Adrenal gland (tissue), 12 donors: ENCODE measurements around the gene CHD2. TPM values are rescaled to one million over a fixed set of nuclear protein-coding genes. Genes with fewer than 3 reads are reported as not detected.

Experiments used
- DNase-seq, 7 donors: peaks; one replicate each; pipeline ENCODE4 v3.0.0-alpha.2; 2019 to 2020
- H3K27ac ChIP-seq, 5 donors: fragments of 200-600 bp; sonication (generic) in 4 of 5; 1 replicate in 3 of 5; 2 replicates in 2 of 5; pipeline versions ENCODE4 v1.5.1 to v1.8.0; 2016 to 2020; ENCODE audit warnings: mild to moderate bottlenecking in 1 of 5
- H3K27me3 ChIP-seq: fragments of 200-600 bp; 2 replicates; pipeline ENCODE4 v1.8.0; 2021
- H3K36me3 ChIP-seq, 2 donors: fragments of 200-600 bp; replicated peaks in 1 of 2; 1 replicate in 1 of 2; 2 replicates in 1 of 2; pipeline versions ENCODE4 v1.5.1 to v1.8.0; 2018 to 2022
- H3K4me1 ChIP-seq, 2 donors: fragments of 200-600 bp; replicated peaks in 1 of 2; 1 replicate in 1 of 2; 2 replicates in 1 of 2; pipeline versions ENCODE4 v1.5.1 to v1.8.0; 2018 to 2021
- H3K4me3 ChIP-seq, 4 donors: fragments of 200-600 bp; sonication (generic) in 3 of 4; one replicate each; pipeline ENCODE4 v1.5.1; 2016 to 2018
- H3K9me3 ChIP-seq, 3 donors: fragments of 200-600 bp; sonication (generic) in 1 of 3; replicated peaks in 1 of 3; 1 replicate in 2 of 3; 2 replicates in 1 of 3; pipeline versions ENCODE4 v1.5.1 to v1.8.0; 2016 to 2021
- CTCF ChIP-seq, 6 experiments: fragments of 450-650 bp in 4 of 6; fragments of 200-600 bp in 2 of 6; sonication (generic) in 1 of 6; IDR thresholded peaks; 1 replicate in 5 of 6; 2 replicates in 1 of 6; pipeline versions ENCODE4 v1.5.1 to v1.8.0; 2016 to 2021; ENCODE audit warnings: antibody characterized with exemption in 6 of 6, mild to moderate bottlenecking in 2 of 6, moderate library complexity in 1 of 6
- POLR2A ChIP-seq, 2 donors: fragments of 450-650 bp; IDR thresholded peaks; one replicate each; pipeline ENCODE4 v1.6.1; 2017; ENCODE audit warnings: antibody characterized with exemption in 2 of 2, mild to moderate bottlenecking in 2 of 2, moderate library complexity in 1 of 2
- WGBS, 4 donors: extraction: QIAGEN DNeasy Blood & Tissue Kit in 2 of 4; methylation state at CpG; one replicate each; pipeline versions ENCODE4 v1.1.5 to v1.1.7; 2013 to 2017; 5-methylcytosine and 5-hydroxymethylcytosine counted together
- intact Hi-C, 2 donors: fragments of 100-400 bp; cut with DNase I; formaldehyde crosslinking; loops; one replicate each; pipeline versions ENCODE4 v1.14.1 to v1.15.0; 2022 to 2023
- polyA plus RNA-seq, 3 donors: library from polyadenylated mRNA; stranded (reverse); fragments of 200-250 nt in 2 of 3; fragments of 350-450 nt in 1 of 3; fragmentation: Illumina TruSeq in 1 of 3; extraction: RNeasy Lipid Tissue Mini Kit (QIAGEN cat#74804) in 1 of 3; gene quantifications; one replicate each; pipeline ENCODE4 v1.2.3, GENCODE V29; 2013 to 2014
- total RNA-seq, 9 donors: library from RNA; depleted of rRNA in 4 of 9; stranded (reverse); fragments of >200 nt in 4 of 9; fragments of 120-200 nt in 1 of 9; fragmentation: NEBNext Ultra II Directional in 1 of 9; extraction: Animal tissue kit (Norgen Biotek cat#: 25700) in 1 of 9; gene quantifications; one replicate each; pipeline versions ENCODE4 v1.1.0 to v1.2.4, GENCODE V29; 2013 to 2023
- donor health status: healthy with polysubstance abuse.
- donor health status: Bipolar disorder and iron deficiency.
- donor health status: DM: yes; HTN: yes; CAD: no.
- donor health status: DM: no; HTN: no; CAD: no.
- donor health status: DM: no; HTN: no; CAD: no.
- donor health status: DM: yes; HTN: yes; CAD: no.

Gene CHD2
- total and polyA plus RNA-seq, 12 donors: 40.1 to 115 (median 70.9) TPM

- H3K4me1 ChIP-seq: peaks cover 28 to 53% of the 10 kb centered on the region in 2 donors
- no peaks in the 10 kb centered on the region for H3K27me3 ChIP-seq
- WGBS, 4 donors: 0 to 1% (median 0%) methylated on average over 16 to 53 of the region's 53 CpGs
- peaks cover 0 to 16% of the 10 kb centered on the region in 2 donors for H3K36me3 ChIP-seq
- peak; percentile 44 to 67 (median 57) for DNase-seq
- intact Hi-C loops: loop anchor here in 1 of 2 donors (5.0 kb wide), 1 partner anchor 71 kb away; no protein-coding TSS in a partner anchor
- no peaks in the 10 kb centered on the region for H3K9me3 ChIP-seq
- peak overlapping the region; percentile 98 to 100 (median 99) for H3K27ac ChIP-seq
- TF ChIP-seq CTCF (IDR thresholded peaks at IDR 0.05) (no peak), POLR2A (IDR thresholded peaks at IDR 0.05) (peak in 1 of 2 donors; percentile 37)
- H3K4me3 ChIP-seq: peak overlapping the region; percentile 69 to 99 (median 93)
Observed at GRCh38 chr15:92883163-92883875, 16.8 kb upstream of the CHD2 start.

- intact Hi-C loops: loop anchor here in 1 of 2 donors (5.0 kb wide), 1 partner anchor 72 kb away; no protein-coding TSS in a partner anchor
- Histone ChIP-seq H3K4me1 (peaks cover 21 to 53% of the 10 kb centered on the region in 2 donors), H3K27ac (peak overlapping the region; percentile 98 to 100 (median 99)), H3K36me3 (peaks cover 0 to 16% of the 10 kb centered on the region in 2 donors), H3K27me3 (no peaks in the 10 kb centered on the region), H3K9me3 (no peaks in the 10 kb centered on the region), H3K4me3 (peak overlapping the region; percentile 69 to 99 (median 93))
- DNase-seq: no peak
- TF ChIP-seq CTCF (IDR thresholded peaks at IDR 0.05) (no peak), POLR2A (IDR thresholded peaks at IDR 0.05) (no peak)
- WGBS, 4 donors: 0 to 1% (median 0%) methylated on average over 12 of the region's 12 CpGs
Observed at GRCh38 chr15:92883876-92884435, 16.2 kb upstream of the CHD2 start.

GRCh38 chr15:92884436-92885223 lies 15.5 kb upstream of the CHD2 start:
- Histone ChIP-seq H3K36me3 (peaks cover 0 to 18% of the 10 kb centered on the region in 2 donors), H3K4me3 (peak overlapping the region in 3 of 4 donors; percentile 69 to 99 (median 93)), H3K4me1 (peaks cover 20 to 58% of the 10 kb centered on the region in 2 donors), H3K27me3 (no peaks in the 10 kb centered on the region), H3K27ac (peak overlapping the region; percentile 98 to 100 (median 99)), H3K9me3 (no peaks in the 10 kb centered on the region)
- intact Hi-C loops: loop anchor here in 1 of 2 donors (5.0 kb wide), 1 partner anchor 72 kb away; no protein-coding TSS in a partner anchor
- no peak for TF ChIP-seq CTCF (IDR thresholded peaks at IDR 0.05)
- peak in 1 of 2 donors; percentile 20 for TF ChIP-seq POLR2A (IDR thresholded peaks at IDR 0.05)
- no peak for DNase-seq
- 0 to 1% (median 0%) methylated on average over 6 of the region's 6 CpGs for WGBS, 4 donors
